T-helper 2 cell (primary cell): ENCODE measurements around the gene TPSD1.

Experiments
- DNase-seq, 5 experiments: peaks; one replicate each; pipeline versions ENCODE4 v3.0.0 to v3.0.0-alpha.2; 2012 to 2022

Gene TPSD1

DNA sequence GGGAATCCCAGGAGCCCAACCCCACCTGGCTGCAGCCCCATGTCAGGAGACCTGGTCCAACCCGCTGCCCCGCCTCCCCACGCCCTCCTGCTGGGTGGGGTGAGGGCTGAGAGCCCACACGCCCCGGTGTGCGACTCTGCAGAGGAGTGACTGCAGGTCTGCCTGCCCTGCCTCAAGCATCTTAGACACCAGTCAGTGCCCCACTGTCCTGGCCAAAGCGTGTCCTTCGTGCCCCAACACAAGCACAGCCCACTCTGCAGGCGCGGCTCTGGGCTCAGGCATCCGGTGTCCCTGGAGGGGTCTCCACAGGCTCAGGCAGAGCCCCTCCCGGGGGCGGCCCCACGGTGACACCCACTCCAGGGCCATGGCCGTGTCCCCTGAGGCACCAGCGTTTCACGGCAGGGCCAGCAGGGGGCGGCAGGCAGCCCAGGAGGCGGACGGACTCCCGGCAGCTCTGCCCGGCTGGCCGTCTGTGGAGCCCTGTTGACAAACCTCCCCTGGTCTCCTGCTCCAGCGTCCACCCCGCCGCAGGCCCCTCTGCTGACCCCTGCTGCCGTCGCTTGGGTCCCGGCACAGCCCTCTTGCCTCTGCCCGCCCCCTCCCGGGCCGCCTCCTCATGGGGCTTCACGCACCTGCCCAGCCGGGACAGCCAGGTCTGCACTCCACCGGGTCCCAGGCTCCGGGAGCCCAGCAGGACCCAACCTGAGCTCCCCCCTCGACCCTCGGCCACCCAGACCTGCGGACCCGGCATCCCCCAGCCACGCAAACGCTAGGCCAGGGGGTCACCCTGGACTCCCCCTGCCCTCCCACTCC, 45.0 kb downstream of the TPSD1 start:
- DNase-seq, result peak; percentile 51 to 66 (median 60)

DNA sequence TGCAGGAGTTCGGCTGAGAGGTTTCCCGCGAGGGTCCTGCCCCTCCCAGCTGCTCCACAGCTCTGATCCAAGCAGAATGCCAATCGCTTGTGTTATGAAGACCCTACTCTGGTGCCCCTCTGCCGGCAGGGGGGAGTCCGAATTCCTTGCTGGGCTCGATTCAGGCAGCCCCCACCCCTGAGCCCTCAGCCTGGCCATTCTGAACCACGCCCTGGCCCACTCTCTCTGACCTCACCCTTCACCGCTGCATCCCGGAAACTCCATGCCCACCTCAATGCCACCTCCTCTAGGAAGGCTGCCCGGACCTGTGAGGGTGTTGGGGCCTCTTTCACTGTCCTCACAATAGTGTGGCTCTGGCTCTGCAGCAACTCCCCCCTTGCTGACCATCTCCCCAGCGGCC, 45.7 kb downstream of the TPSD1 start:
- DNase-seq, result no peak

DNA sequence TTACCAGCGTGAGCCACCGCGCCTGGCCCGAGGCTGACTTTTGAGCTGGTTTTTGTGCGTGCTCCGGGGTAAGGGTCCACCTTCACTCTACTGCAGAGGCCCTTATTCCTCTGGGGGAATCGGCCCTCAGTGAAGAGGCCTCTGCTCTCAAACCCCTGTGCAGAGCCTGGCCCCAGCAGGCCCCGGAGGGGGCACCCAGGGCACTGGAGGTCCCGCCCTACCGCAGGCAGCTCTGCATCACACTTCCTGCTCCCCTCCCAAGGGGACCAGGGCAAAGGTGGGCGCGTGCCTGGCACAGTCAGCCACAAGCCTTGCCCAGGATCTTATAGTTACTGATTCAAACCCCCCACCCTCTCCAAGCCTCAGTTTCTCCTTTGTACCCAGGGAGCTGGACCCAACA, 50.0 kb downstream of the TPSD1 start:
- no peak for DNase-seq

DNA sequence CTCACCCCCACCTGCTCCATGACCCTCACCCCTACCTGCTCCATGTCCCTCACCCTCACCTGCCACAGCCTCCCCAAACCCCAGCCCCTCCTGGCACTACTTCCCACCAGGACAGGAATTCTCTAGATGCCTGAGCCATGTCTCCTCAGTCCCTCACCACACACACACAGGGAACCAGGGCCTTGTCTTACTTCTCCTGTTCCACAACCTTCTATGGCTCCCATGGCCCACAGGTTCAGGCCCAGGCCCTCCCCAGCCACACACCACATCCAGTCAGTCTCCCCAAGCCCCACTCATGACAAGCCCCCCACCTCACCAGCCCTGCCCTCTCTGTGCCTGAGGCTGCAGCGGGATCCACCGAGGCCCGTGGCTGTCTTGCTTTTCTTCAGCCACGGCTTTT, 50.5 kb downstream of the TPSD1 start:
- no peak for DNase-seq

DNA sequence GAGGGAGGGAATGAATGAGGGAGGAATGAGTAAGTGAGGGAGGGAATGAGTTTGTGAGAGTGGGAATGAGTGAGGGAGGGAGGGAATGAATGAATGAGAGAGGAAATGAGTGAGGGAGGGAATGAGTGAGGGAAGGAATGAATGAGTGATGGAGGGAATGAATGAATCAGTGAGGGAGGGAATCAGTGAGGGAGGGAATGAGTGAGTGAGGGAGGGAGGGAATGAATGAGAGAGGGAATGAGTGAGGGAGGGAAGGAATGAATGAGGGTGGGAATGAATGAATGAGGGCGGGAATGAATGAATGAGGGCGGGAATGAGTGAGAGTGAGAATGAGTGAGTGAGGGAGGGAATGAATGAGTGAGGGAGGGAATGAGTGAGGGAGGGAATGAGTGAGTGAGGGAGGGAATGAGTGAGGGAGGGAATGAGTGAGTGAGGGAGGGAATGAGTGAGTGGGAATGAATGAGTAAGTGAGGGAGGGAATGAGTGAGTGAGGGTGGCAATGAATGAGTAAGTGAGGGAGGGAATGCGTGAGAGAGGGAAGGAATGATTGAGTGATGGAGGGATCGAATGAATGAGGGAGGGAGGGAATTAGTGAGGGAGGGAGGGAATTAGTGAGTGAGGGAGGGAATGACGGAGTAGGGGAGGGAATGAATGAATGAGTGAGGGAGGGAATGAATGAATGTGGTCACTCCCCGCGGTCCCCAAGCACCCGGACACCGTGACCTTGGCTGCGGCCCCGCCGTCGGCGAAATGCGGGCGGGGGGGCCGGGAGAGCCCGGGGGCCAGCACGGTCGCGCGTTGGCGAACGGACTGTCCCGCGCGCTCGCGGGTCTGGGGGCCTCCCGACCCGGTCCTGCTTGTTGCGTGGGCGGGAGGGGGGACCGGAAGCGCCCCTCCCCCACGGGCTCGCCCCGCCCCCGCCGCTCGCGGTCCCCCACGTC, 52.4 kb downstream of the TPSD1 start:
- DNase-seq, result peak in 1 of 5 experiments; percentile 70
